GM18502 (cell line): ENCODE data around the gene RASIP1.
A peak's percentile ranks its signal among the peaks of the same experiment; 100 is the strongest.

Experiments used
- ATAC-seq: cut with Tn5 transposase; IDR thresholded peaks from one replicate; pipeline ENCODE4 v1.9.1; 2021; ENCODE audit warnings: mild to moderate bottlenecking; ENCODE audit not compliant: unreplicated experiment, poor library complexity

RASIP1 gene

DNA sequence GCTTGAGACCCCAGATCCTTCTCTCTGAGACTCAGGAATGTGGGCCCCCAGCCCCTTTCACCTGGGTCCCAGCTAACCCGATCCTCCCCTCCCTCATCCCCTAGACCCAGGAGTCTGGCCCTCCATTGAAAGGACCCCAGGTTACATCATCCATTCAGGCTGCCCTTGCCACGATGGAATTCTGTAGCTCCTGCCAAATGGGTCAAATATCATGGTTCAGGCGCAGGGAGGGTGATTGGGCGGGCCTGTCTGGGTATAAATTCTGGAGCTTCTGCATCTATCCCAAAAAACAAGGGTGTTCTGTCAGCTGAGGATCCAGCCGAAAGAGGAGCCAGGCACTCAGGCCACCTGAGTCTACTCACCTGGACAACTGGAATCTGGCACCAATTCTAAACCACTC lies 15.4 kb upstream of the RASIP1 start:
- ATAC-seq: no peak

DNA sequence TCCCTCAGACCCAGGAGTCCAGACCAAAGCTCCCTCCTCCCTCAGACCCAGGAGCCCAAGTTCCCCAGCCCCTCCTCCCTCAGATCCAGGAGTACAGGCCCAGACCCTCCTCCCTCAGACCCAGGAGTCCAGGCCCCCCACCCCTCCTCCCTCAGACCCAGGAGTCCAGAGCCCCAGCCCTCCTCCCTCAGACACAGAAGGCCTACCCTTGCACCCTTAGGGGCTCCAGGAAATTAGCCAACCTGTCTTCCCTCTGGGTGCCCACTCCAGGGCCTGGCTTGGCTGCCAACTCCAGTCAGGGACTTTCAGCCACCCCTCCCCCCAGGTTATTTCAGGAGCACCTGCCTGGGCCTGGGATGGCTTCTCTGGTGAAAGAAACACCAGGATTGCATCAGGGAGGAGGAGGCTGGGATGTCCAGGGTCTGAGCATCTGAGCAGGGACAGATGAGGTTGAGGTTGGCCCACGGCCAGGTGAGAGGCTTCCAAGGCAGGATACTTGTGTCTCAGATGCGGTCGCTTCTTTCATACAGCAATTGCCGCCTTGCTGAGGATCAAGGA lies 14.8 kb upstream of the RASIP1 start, which contains the start of gene FGF21:
FGF21 (plus strand) TSS at position 441 of the 558 bp plus-strand sequence. CDS start 713 bp downstream, outside the sequence.
- ATAC-seq: no peak

DNA sequence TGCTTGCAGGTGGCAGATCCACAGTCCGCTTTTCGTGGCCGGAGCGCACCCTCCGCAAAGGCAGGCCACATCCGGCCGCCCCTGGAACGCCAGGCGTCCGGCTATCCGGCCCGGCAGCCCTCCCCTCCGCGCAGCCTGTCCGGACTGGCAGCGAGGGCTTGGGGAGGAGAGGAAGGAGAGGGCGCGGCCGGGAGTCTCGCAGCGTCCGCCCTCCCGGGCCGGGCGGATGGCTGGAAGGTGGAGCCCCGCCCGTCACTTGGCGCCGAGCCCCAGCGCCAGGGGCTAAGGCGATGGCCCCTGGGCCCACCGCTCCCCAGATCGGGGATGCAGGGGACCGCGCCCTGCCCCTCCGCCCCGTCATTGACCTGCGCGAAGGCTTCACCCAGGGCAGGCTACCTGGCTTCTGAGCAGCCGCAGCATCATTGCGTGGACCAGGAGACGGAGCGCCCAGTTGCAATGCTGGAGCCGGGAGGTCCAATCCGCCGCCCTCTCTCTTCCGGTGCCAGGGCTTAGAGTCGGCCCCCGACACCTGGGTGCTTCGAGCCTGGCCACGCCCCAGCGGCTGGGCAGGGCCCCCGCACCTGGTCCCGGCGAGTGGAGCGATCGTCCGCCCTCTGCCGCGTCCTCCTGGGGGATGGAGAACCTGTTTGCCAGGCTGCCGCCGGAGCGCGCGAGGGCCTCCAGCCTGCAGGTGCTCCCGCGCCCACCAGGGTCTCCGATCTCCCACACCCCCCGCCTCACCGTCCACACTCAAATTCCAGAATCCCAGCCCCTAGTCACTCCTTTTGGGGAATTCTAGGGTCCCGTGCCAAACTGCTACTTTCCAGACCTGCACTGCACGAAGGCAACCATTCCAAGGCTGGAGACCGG lies 12.3 kb upstream of the RASIP1 start, which contains the start of gene FUT1:
FUT1 (minus strand) TSS at position 146 of the 870 bp plus-strand sequence. CDS start 1,360 bp downstream, outside the sequence.
- no peak for ATAC-seq

DNA sequence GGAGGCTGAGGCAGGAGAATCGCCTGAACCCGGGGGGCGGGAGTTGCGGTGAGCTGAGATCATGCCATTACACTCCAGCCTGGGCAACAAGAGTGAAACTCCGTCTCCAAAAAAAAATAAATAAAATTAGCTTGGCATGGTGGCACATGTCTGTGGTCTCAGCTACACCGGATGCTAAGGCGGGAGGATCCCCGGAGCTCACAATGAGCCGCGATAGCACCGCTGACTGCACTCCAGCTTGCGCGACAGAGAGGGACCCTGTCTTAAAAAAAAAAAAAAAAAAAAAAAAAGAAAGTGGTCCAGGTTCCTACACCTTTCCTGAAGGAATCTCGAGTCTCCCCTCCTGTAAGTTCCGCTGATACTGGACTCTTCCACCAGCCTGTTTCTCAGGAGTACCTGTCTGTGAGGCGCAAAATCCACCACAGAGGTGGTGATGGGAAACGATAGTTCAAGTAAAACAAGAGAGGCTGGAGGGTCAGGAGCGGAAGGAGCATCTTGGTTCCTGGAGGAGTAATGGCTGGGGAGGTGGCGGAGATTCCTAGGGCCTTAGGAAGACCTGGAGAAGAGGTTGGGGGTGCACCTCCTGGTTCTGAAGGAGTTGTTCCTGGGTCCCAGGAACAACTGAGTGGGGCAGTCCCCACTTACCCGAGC lies 11.6 kb upstream of the RASIP1 start:
- no peak for ATAC-seq

DNA sequence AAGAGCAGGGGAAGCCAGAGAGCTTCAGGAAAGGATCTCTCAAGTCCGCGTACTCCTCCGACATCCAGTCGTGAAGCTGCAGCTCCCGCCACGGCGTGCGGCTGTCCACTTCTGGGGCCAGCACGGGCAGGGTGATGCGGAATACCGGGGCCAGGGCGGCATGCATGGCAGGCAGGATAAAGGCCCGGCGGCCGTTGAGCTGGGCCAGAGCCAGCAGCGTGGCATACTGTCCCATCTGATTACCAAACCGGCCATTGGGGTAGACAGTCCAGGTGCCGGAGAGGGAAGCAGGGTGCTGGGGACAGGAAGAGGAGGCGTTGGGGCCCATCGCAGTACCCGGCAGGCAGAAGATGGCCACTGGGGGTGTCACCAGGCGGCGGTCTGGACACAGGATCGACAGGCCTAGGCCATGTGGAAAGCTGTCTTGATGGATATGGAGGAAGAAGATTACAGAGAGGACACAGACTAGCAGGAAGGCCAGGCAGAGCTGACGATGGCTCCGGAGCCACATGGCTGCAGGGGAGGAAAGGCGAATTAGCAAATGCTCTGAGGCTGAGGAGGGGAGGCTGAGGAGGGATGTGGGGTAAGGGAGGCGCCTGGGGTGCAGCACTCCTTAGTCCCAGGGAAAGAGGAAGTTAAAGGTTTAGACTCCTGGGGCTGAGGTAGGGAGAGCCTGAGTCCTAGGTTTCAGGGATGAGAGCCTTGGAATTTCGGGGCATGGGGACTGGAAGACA lies 10.5 kb upstream of the RASIP1 start:
- ATAC-seq: no peak

DNA sequence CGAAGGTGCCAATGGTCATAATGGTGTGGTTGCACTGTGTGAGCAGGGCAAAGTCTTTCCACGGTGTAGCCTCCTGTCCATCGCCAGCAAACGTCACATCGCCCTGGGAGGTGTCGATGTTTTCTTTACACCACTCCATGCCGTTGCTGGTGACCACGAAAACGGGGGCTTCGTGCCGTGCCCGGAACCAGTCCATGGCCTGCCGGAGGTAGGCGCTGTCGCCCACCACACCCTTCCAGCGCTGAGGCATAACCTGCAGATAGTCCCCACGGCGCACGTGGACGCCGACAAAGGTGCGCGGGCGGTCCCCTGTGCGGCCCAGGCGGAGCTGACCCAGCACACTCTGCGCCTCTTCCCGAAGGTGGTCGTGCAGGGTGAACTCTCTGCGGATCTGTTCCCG lies 9.9 kb upstream of the RASIP1 start:
- no peak for ATAC-seq

DNA sequence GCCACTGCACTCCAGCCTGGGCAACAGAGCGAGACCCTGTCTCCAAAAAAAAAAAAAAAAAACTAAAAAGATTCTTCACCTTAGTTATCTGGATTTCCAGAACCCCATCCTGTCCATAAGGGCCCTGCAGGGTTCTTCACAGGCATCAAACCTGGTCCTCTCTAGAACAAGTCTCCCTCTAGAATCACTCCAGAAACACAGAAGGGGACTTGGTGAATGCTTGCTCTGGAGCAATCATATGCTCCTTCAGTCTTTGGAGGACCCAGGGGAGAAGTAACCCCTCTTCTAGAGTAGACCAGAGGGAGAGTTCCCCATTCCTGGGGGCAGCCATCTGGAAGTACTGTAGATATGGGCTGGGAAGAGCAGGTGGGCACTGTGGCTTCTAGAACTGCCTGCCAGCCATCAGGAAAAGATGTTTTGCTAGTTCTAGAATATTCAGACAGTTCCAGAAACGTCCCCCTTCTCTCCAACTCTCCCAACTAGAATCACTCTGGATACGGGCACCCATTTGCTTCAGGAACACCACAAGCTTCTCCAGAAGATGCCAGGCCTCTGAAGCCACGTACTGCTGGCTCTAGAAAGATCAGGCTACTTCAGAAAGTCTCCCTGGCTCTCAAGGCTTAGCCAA lies 9.3 kb upstream of the RASIP1 start:
- no peak for ATAC-seq

DNA sequence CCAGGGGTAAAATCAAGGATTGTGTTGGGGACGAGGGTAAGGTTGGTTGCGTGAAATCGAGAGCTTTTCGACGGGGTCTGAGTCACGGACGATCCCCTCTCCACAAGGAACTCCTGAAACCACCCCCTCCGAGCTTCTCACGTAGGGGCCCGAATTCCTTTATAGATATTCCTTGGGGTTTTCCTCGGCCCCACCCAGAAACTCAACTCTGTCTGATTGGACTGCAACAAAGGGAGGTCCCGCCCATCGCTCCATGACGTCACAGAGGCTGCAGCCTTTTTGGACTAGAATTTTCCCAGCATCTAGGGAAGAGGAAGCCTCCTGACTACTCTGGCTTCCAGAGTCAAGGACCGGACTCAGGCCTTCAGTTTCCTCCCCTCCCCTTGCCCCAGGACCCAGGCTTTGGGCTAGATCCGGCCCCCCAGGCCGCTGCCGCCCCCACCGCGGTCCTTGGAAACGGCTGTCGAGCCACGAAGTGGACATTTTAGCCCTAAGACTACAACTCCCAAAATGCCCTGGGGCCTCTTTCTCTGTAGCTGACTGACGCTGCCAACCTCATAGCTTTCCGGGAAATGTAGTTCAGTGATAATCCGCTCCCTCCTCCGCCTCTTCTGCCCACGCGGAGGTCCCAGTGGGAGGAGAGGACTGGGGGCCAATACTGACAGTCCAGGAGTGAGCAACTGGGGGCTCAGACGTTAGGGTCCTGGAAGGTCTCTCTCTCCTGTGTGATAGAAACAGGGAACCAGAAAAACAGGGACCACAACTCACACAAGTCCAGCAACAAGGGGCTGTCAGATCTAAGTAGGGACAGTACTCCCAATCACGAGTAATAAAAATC lies 6.5 kb upstream of the RASIP1 start, which contains the start of gene IZUMO1:
IZUMO1 (minus strand) TSS at position 172 of the 838 bp plus-strand sequence. CDS start 1,050 bp downstream, outside the sequence.
- ATAC-seq: no peak

DNA sequence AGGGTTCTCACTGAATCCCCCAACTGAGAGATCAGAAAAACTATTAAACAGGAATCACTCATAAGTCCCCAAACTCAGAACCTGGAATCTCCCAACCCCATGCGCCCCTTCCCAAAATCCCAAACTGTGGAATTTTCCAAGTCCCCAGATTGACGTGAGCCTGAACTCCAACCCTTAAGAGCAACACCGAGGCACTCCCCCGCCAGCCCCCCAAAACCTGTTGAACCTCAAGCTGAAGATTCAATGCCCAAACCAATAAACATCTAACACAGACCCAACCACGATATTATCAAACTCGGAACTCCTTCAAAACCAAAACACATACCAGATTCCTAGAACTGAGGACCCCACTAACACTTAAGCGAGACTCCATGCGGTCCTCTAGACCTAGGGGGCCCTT lies 5.7 kb upstream of the RASIP1 start:
- ATAC-seq: no peak

DNA sequence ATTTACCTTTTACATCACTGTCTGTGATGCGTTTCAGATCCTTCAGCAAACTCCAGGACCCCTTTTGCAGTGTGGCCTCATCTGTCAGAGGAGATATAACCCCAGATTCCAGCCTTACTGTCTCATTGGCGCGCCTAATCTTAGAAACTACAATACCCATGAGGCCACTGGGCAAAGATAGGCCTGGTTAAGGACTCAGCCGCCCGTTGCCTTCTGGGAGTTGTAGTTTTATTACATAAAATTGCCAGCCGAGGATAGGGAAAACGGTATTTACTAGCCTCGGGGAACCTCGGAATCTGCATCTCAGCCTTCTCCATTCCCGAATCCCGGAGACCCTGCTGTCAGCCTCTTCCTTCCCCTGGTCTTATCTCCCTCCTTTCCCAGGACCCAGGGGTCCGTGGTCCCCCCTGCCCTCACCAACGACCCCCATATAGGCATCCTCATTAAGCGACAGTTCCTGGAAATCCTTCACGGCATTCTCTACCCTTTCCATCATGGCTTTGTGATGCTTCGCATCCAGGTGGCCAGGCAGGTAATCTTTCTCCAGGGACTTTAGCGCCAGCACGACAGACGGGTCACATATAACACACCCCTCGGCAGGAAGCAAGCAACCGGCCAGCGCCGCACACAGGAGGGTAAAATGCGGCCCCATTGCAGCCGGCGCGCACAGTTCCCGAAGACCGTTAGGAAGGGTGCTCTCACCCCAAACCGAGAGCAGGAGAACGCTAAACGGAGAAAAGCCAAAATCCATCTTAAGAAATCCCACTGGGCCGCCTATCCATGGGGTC lies 5.0 kb upstream of the RASIP1 start:
- ATAC-seq: no peak

DNA sequence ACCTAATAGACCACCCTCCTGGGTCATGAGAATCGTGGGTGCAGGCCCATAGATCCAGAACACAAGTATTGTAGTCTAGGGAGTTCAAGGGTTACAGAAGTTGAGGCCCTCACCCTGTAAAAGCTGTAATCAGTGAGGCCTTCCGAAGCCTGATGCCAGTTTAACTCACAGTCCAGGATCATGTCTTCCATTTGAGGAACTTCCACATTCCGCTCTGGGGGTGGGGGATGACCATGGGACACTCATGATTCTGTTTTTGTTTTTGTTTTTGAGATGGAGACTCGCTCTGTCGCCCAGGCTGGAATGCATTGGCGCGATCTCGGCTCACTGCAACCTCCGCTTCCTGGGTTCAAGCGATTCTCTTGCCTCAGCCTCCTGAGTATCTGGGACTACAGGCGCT lies 1.7 kb upstream of the RASIP1 start:
- ATAC-seq: no peak

DNA sequence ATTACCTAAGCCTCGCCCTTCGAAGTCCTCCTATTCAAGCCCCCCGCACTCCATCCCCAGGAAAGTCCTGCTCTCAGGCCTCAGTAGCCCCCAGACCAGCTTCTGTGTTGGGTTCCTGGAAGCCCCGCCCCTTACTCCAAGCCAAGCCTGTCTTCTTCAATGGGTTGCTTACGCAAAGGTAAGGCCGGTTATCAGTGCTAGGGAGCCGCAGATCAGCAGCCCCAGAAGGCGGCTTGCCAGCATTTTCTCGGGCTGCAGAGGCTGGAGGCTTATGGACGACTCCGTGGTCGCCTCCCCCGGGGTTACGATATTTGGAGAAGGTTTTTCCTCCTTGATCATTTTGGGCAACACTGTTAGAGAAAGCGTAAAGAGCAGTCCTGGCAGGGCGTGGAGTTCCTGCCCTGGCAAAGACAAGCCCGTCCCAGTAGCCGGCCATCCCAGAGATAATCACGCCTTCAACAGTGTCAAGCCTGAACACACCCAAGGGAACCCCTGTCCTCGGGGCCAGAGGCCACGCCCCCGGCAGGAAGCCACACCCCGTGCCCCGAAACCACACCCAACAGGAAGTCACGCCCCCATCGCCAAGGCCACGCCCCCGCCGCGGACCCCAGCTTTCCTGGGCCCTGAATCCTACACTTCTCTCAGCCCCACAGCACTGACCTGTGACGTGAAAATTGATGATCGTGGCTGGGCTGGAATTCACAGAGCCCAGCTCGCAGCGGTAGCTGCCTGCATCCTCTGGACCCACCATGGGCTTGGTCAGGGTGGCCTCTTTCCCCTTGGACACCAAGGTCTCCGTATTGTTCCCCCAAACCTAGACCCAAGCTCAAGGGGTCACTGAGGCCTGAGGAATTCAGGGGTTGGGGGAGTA lies 954 bp upstream of the RASIP1 start:
- ATAC-seq: no peak

DNA sequence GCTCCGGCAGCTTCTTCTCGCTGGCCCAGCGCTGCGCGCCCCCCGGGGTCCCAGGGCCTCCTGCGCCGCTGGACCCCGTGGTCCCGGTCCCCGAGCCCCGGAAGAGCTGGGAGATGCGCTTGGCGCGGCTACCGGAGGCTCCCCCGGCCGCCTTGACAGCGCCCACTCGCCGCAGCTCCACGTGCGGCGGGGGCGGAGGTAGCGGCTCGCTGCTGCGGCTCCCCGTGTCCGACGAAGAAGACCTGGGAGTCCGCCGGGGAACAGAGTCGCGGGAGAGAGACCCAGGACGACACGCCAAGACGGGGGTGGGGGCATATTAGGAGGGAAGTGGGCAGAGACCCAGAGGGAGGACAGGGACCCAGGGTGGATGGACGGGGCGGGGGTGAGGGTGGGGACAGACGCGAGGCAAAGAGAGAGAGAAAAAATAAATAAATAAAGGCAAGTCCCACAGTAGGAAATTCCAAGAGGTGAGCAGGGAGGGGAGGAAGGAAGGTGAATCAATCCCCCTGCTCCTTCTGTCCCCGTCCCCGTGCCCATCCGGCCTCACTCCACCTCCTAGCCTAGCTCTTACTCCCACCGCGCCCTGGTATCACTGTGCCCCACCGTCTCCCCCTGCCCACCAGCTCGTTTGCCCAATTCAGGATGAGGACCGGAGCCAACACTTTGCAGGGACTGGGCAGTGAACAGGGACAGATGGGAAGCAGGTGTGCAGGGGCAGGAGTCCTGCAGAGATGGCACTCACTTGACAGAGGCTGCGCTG lies 826 bp downstream of the RASIP1 start:
- ATAC-seq: no peak

DNA sequence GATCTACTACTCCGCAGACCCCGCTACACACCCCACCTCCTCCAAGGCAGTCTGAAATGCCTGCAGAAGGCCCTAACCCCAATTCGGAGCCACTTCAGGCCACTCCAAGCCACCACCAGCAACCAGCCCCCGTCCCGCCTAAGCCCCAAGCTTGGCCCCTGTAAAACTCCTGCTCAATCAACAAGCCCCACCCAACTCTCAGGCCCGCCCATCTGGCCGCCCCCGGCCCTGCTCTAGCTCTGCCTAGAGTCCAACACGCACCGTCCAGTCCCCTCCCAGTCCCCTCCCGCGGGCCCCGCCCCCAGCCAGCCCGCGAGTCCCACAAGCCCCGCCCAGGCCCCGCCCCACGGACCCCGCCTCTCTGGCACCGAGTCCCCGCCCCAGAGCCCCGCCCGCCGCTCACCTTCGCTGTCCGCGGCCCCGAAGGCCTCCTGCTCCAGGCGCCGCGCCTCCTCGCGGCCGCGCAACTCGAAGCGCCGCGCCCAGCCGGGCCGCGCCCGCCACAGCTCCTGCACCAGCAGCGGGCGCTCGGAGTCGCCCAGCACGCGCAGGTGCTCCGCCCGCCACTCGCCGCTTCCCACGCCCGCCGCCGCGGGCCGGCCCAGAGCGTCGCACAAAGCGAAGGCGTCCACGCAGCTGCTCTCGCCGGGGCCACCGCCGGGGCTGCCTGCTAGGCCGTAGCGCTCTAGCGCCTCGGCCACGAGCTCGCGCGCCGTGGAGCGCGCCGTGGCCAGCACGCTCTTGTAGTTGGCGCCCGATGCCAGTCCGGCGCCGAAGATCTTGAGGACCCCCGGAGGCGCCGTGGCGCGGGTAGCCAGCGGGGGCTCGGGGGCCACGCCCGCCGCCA lies 1.6 kb downstream of the RASIP1 start:
- peak; percentile 81 for ATAC-seq

DNA sequence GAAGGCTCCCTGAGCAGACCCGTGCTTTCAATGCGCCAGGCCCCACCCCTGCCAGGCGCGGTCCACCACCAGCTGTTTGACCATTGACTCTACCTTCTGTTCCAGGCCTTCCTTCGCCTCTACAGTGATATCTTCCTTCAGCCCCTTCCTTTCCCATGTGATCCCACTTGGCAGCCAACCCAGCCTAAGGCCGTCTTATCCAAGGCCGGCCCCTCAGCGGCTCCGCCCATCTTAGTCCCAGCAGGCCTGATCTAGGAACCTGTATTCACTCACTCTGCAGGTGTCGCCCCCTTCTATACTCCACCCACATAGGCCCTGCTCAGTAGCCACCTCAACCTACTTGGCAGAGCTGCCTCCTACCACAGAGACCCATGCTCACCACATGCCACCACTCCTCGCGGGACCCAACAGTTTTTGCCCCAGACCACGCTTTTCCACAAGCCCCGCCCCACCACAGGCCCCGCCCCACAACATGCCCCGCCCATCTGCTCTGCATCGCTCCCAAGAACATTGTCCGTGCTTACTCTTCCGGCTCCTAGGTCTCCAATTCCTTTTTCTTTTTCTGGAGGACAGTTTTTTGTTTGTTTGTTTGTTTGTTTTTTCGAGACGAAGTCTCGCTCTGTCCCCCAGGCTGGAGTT lies 2.9 kb downstream of the RASIP1 start:
- no peak for ATAC-seq
